HUDEP-2 (cell line): Measurements from ENCODE around the gene FSTL4.

ENCODE experiments used
- DNase-seq, 76 experiments: peaks; one replicate each; lab custom pipeline; 2025; ENCODE audit not compliant: unreplicated experiment in 76 of 76; lab: John Stamatoyannopoulos, UW

The FSTL4 gene

DNA sequence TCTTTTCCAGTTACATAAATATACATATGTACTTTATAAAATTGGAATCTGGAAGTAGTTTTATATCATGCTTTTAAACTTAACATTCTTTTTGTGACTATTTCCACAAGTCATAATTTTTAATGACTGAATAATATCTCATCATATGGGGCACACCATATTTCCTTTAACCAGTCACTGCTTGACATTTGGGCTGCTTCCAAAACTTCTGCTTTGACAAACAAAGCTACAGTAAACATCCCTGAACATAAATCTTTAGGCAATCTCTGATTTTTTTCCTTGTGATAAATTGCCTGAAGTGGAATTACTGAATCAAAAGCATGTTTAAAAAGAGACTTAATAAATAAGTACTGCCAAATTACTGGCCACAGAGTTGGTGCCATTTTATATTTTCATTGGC, 178.0 kb downstream of the FSTL4 start:
- DNase-seq = no peak

DNA sequence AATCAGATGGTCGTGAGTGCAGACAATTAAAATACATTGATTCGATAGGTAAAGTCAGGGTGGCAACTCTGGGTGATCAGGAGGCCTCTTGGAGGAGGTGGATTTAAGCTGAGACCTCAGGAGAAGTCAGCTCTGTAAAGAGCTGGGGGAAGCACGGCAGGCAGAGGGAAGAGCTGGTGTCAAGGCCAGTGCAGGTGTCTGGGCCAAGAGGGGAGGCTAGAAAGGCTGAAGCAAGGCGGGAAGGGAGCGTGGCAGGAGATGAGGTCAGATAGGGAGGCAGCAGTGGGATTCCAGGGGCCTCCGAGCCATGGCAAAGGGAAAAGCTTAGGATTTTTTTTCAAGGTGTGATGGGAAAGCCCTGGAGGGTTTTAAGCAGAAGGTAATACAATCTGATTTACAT, 178.7 kb downstream of the FSTL4 start:
- no peak for DNase-seq

DNA sequence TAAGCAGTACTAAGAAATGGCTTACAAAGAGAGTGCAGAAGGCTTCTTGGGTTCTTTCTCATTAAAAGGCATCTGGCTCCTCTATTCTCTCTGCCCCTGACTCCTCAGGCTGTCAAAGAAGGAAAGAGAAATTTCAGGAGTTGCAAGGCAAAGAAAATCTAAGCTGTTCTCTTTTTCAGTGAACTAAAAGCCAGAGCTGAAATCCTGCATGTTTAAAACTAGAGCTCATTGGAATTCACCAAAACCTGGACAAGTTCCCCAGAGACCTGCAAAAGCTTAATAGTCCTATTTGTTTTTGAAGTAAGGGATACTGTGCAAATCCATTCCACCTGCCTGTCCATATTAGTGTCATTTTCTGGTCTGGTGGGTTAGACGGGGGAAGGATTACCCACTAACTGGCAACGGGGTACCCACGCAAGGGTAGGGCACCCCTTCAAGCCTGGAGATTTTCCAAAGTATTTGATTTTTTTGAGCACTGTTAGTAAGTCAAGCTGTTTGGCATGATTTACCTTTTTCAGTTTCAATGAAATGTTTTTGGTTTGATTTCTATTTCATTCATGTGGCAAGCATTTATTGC, 179.3 kb downstream of the FSTL4 start:
- no peak for DNase-seq

DNA sequence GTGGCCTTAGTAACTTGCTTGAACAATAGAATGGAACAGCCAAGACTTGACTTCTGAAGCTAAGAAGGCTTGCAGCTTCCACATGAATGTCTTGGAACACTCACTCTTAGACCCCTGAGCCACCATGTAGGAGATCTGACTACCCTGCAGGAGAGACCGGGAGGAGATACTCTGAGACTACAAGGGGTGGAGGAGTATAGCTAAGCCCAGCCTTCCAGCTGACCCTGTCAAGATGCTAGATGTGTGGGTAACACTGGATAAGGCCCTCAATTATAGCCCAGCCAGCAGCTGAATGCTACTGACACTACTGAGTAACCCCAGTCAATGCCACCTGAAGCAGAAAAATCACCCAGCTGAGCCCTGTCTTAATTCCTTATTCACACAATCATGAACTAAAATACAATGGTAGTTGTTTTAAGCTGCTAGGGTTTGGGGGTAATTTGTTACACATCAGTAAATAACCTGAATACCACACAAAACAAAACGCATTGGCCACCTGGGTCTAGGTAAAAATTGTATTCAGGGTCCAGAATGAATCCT, 180.9 kb downstream of the FSTL4 start:
- no peak for DNase-seq

DNA sequence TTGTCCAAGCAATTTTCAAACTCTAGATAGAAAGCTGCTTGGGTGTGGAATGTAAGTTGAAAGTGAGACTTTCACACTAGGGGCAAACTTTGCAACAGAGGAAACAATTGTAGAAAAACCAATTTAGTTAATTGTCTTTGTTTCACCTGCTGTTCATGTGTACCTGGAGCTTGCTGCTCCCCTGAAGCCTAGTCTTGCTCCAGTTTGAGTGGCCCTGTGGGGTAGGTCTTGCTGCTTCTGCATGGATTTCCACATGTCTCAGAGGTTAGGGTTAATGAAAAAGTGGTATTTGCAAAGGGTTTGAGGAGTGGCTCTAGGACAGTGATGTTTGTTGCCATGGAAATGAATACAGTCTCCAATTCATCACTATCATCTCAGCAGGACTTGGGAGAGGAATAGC, 182.2 kb downstream of the FSTL4 start:
- DNase-seq = no peak

DNA sequence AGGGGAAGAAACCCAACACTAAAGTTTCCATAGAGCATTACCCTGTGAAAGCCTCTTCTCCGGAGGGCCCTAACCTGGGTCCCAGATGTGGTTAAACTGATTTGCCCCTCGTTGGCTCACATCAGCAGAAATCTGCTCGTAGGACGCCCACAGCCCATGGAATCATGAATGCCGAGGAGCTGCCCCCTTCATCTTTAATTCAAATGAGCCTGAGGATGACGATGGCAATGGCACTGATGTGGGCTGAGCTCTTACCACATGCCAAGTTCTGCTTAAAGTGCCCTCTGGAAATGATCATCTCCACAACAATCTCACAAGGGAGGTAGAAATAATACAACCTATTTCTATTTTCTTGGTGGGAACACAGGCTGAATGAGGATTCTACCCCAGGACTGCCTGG, 183.3 kb downstream of the FSTL4 start:
- no peak for DNase-seq

DNA sequence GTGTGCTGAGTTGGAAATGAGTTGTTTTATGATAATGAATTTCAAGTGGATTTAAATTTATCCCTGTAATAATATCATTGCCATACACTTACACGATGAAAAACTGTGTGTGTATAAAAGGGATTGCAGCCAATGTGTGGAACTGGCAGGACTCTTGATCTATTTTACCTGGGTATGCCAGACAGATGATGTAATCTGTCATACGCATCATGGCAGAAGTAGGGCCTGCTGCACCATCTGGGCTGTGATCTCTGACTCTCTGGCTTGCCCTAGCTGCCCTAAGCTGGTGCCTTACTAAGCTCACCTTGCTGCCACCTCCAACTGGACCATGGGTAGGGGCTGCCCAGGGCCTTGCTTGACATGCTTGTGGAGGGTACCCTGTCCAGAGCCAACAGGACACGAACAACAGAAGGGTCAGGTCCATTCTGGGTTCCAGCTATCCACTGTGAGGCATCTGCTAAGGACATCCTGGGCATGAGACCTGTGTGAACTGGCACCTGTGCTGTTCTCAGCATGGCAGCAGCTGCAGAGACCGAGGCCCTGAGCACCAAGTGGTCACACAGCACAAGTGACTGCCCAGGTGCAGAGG, 184.2 kb downstream of the FSTL4 start:
- no peak for DNase-seq

DNA sequence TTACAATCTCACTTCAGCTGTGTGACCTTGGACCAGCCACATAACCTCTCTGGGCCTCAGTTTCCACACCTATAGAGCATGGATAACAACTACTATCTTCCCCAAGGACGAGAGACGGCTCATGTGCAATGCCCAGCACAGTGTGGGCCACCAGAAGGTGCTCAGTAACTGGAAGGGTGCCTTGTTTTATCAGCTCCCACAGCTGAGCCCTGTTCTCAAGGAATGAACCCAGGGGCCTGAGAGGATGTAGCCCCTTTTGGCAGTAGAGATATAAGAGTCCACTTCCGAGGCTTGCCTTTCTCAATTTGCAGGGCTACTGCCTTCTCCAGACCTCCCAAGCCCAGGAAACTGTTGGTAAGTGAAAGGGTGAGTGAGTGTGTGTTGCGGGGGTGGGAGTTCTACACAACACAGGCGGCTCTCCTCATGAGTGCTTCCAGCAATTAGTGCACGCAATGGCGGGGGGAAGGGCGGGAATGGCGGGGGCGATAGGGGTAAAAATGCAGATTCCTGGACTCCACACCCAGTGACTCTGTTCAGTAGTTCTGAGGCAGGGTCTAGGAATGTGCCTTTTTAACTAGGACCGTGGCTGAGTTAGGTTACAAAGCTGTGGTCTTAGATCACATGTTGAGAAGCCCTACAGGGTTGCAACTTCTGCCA, 185.1 kb downstream of the FSTL4 start:
- no peak for DNase-seq

DNA sequence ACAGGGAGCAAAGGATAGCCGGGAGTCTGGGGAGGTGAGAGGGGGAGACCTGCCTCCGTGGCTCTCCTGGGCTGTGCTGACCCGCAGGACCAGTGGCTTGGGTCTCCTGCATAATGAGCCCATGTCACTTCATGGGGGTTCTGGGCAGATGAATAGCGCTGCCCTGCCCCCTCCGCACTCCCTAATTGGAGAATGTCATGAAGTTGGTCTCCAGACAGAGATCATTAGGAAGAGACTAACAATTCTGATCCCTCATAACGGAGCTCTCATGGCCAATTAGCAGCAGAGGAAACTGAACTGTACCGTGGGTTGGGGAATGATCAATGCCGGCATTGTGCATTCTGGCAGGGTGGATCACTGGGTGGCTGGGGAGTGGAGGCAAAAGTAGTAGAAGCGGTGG, 186.1 kb downstream of the FSTL4 start:
- no peak for DNase-seq

DNA sequence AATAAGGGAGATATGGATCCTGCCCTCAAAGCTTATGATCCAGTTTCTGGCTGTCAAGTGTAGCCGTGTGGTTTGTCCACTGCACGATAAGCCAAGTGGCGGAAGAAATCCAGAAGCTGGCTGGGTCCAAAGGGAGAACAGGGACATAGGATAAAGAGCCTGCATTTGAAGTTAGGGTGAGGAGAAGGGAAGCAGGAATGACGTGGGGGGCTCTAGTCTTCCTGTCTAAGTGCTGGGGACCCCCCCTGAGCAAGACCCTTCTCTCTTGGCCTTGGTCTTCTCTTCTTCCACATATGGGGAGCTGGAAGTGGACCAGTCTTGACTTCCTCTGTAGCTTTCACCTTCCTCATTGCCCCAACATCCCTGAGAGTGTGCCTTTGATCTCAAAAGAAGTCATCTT, 186.6 kb downstream of the FSTL4 start:
- no peak for DNase-seq

DNA sequence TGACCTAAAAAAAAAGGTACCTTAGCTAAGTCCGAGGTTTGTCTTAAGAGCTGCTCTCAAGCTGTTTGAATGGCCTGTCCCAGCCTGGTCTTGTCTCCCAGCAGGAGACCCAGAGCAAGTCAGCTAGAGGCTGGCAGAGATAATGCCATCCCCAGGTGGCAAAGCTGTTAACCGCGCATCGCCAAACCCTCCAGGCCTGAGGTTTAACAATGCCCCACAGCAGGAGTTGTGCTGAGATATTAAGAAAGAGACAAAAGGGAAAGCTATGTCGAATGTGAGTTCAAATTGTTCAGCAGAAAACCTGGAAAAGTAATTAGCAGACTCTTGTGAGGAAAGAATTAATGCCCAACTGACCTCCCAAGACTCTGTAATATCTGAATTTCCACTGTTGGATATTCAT, 187.1 kb downstream of the FSTL4 start:
- DNase-seq = no peak

DNA sequence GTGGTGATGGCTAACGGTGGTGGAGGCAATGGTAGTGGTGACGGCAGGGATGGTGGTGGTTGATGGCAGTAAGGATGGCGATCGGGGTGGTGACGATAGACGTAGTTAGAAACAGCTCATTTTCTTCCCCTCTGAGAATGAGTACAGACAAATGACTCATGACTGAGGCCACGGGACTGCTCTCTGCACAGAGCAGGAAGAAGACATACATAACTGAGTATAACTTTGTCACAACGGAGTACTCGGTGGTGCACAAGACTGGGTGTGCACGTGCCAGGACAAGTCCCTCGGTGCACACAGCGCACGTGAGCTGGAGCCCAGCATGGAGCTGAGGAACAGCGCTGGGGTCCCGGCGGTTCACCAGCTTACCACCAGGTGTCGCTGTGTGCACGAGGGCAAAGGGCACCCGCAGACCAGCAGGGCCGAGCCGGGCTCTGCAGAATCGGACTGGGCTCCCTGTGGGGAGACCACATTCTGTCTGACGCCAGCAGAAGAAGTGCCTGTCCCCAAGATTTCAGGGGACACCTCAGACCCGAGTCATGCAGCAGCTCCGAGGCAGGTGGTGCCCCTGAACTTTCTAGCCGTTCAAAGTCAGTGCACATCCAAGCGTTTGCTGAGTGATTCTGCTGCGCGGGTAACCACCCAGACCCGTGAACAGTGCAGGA, 188.6 kb downstream of the FSTL4 start:
- DNase-seq = peak in 49 of 76 experiments; percentile 3 to 70 (median 32)

DNA sequence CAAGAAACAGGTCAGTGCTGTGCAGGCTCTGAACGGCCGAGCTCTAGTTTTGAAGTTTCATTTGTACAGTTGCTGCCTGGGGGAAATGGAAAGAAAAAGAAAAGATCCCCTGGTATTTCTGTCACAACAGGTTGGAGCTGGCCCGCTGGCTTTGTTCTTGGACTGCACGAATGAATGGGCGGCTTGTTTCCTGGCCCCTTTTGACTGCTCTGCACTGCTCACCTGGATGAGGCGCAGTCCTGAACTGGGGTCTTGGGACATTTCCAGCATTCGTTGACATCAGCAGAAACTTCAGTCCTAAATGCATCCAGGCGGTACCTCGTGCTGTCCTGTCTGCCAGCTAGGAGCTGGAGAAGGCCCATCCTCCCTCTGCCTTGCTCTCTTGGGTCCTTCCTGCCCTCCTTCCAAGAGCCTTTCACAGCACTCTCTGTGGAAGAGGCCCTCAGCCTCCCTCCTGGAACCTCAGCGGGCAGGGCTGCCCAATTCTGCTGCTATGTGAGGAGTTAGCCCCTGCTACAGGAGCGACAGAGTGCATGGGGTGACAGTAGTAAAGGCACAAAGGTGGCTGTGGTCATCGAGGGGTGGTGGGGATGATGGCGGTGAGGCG, 189.2 kb downstream of the FSTL4 start:
- no peak for DNase-seq

DNA sequence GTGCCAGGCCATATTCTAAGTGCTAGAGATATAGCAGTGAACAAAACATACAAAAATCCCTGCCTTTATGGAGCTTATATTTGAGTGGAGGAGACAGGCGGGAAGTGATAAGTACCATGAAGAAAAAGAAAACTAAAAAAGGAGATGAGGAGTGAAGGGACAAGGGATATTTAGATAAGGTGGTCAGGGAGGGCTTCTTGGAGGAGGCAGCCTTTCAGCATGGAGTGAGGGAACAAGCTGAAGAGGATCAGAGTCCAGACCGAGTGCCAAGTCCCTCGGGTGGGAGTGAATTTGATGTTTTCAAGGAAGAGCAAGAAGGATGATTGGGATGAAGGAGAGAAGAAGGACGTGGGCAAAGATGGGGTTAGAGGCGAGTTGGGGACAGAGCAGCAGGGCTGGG, 190.5 kb downstream of the FSTL4 start:
- DNase-seq = no peak

DNA sequence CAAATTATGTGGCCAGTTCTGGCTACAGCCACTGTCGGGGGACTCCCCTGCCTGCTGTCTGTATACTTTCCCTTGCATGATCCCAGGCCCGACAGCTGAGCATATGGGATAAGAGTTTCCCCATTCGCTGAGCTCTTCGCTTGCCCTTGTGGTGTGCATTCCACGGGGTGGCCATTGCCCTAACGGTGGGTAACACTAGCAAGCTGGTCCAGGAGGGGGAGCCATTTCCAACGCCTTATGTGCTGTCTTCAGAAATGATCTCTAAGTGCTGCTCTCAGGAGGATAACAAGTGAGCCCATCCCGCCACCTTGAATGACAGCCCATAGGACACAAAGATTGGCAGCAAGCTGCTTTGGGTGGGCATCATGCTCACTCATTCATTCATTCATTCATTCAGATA, 190.9 kb downstream of the FSTL4 start:
- peak in 25 of 76 experiments; percentile 1 to 48 (median 18) for DNase-seq

DNA sequence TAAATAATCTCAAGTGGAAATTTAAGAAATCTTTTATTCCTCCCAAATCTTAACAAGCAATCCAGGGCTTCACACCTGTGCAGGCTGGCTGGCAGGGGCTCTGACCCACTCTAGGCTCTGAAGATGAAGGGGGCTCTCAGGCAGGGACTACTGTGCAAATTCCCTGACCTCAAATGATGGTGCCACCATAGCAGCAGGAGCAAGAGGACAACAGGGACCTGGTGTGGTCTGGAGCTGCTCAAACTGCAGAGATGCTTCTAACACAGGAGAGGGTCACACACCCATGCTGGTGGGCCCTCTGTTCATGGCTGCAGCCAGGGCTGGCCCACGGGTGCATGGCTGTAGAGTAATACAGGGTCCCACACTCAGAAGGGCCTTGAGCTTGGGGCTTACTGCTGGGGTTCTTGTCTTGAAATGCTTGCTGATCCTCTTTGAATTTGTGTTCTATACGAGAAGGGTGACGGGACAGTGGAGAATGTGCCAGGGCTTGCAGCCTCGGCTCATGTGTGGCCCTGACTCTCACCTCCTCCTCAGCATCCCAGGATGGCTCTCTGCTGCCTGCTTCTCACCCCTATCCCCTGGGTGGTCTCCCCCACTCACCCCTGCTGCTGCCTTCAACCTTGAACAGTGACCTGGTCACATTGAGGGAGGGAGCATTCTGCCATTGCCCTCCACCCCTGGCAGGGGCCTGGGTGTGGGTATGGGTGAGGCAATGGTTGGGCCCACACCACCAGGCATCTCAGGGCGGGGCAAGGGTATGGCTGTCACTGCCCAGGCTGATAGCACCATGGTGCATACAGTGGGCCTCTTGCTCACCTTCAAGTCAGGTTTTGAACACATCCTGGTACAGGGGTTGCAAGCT, 191.7 kb downstream of the FSTL4 start:
- no peak for DNase-seq

DNA sequence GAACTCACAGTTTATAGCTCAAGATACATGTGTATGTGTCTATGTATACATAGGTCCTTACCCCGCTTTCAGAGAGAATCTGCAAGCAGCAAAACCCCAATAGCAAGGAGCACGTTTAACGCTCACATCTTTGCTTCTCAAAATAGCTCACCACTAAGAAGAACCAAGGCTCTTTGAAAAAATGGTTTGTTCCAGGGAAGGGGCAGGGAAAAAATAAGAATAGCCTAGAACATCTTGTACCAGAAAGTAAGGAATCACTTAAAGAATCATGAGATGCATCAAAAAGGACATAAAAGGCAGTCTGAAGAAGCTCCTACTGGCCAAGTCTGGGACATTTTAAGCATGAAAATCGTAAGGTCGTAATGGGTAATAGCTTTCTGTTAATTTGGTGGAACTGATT, 196.4 kb downstream of the FSTL4 start:
- DNase-seq = no peak

DNA sequence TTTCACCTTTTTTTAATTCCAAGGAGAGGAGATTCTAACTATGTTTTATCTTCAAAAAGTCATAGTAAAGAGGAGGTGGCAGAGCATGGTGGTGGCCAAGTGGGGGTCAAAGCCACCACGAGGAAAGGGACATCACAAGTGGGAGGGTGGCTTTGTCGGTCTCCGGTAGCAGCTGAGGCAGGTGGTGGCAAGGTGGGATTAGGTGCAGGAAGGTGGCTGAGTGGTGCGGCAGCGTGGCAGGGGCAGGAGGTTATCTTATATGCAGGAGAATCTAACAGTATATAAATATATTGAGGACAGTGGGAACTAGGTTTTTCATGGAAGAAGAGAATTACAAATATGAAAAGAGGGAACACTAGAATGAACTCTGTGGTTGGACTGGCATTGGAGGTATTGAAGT, 196.8 kb downstream of the FSTL4 start:
- DNase-seq = no peak

DNA sequence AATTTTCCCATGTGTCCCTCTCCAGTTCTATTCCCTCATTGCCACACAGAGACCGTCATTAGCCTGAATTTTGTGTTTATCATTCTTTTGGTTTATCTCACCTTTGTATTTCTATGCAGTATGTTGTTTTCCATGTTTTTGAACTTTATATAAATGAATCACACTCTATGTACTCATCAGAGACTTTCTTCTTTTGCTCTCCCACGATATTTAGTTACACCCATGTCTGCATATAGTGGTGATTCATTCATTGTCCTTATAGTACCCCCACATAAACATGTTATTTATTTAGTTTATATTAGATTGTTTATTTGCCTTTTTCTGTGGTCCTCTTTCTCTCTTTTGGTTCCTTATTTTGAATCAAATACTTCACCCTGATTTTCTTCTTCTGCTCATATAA, 199.7 kb downstream of the FSTL4 start:
- no peak for DNase-seq

DNA sequence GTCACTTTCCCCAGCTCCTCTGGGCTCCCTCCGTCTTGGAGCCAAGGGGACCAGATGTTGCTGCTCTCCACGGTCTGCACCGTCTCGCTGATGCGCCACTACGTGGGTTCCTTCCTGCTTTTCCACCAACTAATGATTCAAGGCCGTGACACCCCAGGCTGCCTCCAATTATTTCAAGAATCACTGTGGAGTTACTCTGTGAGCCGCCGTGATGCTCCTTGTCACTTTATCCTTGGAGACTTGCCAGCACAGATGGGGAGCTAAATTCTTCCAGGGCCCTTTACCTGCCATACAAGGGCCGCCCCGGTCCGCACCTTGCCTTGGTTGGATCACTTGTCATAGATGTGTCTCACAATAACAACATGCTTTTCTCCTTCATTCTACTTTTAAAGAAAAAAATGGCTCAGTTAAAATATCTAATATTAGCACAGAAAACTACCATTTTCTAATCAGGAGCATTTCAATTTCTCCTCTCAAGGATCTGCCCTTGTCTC, 202.0 kb downstream of the FSTL4 start:
- no peak for DNase-seq
